H1 (cell line): ENCODE data around the gene TEX101. TPM values are rescaled to one million over a fixed set of nuclear protein-coding genes. Genes with fewer than 3 reads are reported as not detected.
"Not testable (repeated sequence)": the region's sequence is repeated elsewhere in the genome, so short reads cannot be mapped to it uniquely, and the experiment has no call there.

Experiments
- CTCF ChIA-PET: fragments of 300-600 bp; sonication (Branson Sonifier 250); formaldehyde crosslinking; loops from one replicate; lab custom pipeline; 2021; ENCODE audit not compliant: partially characterized antibody; lab: Charles Lee
- POLR2A ChIA-PET: fragments of 300-600 bp; sonication (Branson Sonifier 250); formaldehyde crosslinking; loops from one replicate; lab custom pipeline; 2021; ENCODE audit warnings: inconsistent platforms; ENCODE audit not compliant: partially characterized antibody; lab: Charles Lee
- DNase-seq, 2 experiments: peaks; one replicate each; pipeline versions ENCODE4 v3.0.0 to v3.0.0-alpha.2; 2010 to 2022; ENCODE audit warnings: low spot score in 2 of 2, low read depth in 1 of 2, mixed read lengths in 1 of 2
- FAIRE-seq: peaks from 2 replicates; lab custom pipeline; 2011; peaks lifted over from hg19 to GRCh38; lab: Jason Lieb, UNC
- H2AFZ ChIP-seq: 2 replicates; pipeline ENCODE4 v1.8.1; 2012; ENCODE audit warnings: low read length, inconsistent platforms
- H2AK5ac ChIP-seq: 2 replicates; pipeline ENCODE4 v1.6.1; 2013; ENCODE audit warnings: low read depth, low read length
- H2BK120ac ChIP-seq: replicated peaks from 2 replicates; pipeline ENCODE3; 2013; ENCODE audit warnings: low read depth, low read length, inconsistent platforms
- H2BK12ac ChIP-seq: 2 replicates; pipeline ENCODE4 v1.6.1; 2013; ENCODE audit warnings: low read depth, low read length
- H2BK15ac ChIP-seq: 2 replicates; pipeline ENCODE4 v1.6.1; 2013; ENCODE audit warnings: low read length
- H2BK20ac ChIP-seq: 2 replicates; pipeline ENCODE4 v1.6.1; 2013; ENCODE audit warnings: low read length
- H2BK5ac ChIP-seq: 2 replicates; pipeline ENCODE4 v1.6.1; 2013; ENCODE audit warnings: low read depth, low read length
- H3K14ac ChIP-seq: 2 replicates; pipeline ENCODE4 v1.6.1; 2013; ENCODE audit warnings: inconsistent platforms; ENCODE audit not compliant: insufficient read length
- H3K18ac ChIP-seq: 2 replicates; pipeline ENCODE4 v1.6.1; 2013; ENCODE audit warnings: low read length; ENCODE audit errors: extremely low read depth
- H3K23ac ChIP-seq: 2 replicates; pipeline ENCODE4 v1.6.1; 2013; ENCODE audit warnings: inconsistent platforms; ENCODE audit not compliant: insufficient read length
- H3K23me2 ChIP-seq: 2 replicates; pipeline ENCODE4 v1.6.1; 2013; ENCODE audit warnings: low read depth, low read length
- H3K27ac ChIP-seq: 2 replicates; pipeline ENCODE4 v1.6.1; 2011; ENCODE audit warnings: low read depth, low read length, inconsistent platforms
- H3K27me3 ChIP-seq, 4 experiments: replicated peaks in 1 of 4; 1 replicate in 1 of 4; 2 replicates in 3 of 4; pipeline versions ENCODE4 v1.6.1 to v1.8.1; 2011 to 2013; ENCODE audit warnings: low read length in 3 of 4, mild to moderate bottlenecking in 3 of 4, inconsistent platforms in 2 of 4, mixed read lengths in 2 of 4, moderate library complexity in 1 of 4; ENCODE audit not compliant: control insufficient read depth in 3 of 4, insufficient read depth in 3 of 4; ENCODE audit errors: extremely low read depth in 1 of 4
- H3K36me3 ChIP-seq, 4 experiments: 2 replicates each; pipeline versions ENCODE4 v1.6.1 to v1.8.1; 2011 to 2013; ENCODE audit warnings: mild to moderate bottlenecking in 4 of 4, low read length in 3 of 4, moderate library complexity in 2 of 4, control low read depth in 1 of 4, inconsistent platforms in 1 of 4; ENCODE audit not compliant: insufficient read depth in 4 of 4, control insufficient read depth in 2 of 4
- H3K4ac ChIP-seq: replicated peaks from 2 replicates; pipeline ENCODE3; 2013; ENCODE audit warnings: low read length, low read depth, mixed read lengths, inconsistent platforms; ENCODE audit not compliant: insufficient read length
- H3K4me1 ChIP-seq, 4 experiments: replicated peaks in 1 of 4; 1 replicate in 1 of 4; 2 replicates in 3 of 4; pipeline versions ENCODE4 v1.6.1 to v1.8.1; 2011 to 2013; ENCODE audit warnings: low read length in 3 of 4, inconsistent platforms in 2 of 4, mixed read lengths in 1 of 4; ENCODE audit not compliant: insufficient read depth in 4 of 4, control insufficient read depth in 3 of 4
- H3K4me2 ChIP-seq, 2 experiments: 2 replicates each; pipeline versions ENCODE4 v1.6.1 to v1.8.1; 2011 to 2013; ENCODE audit warnings: low read depth in 2 of 2, low read length in 2 of 2, control low read depth in 1 of 2, inconsistent platforms in 1 of 2, mild to moderate bottlenecking in 1 of 2; ENCODE audit not compliant: insufficient read depth in 1 of 2
- H3K4me3 ChIP-seq, 4 experiments: fragments of 200-600, 300-600 bp in 1 of 4; sonication (generic), shearing (Covaris generic), sonication (Bioruptor Twin) in 1 of 4; 2 replicates each; pipeline versions ENCODE4 v1.5.1 to v1.8.1; 2011 to 2016; ENCODE audit warnings: low read length in 4 of 4, low read depth in 3 of 4, control low read depth in 2 of 4, inconsistent platforms in 2 of 4, mild to moderate bottlenecking in 2 of 4, mixed read lengths in 1 of 4, moderate library complexity in 1 of 4; ENCODE audit not compliant: insufficient read depth in 2 of 4; ENCODE audit errors: extremely low read depth in 1 of 4
- H3K56ac ChIP-seq: replicated peaks from 2 replicates; pipeline ENCODE3; 2013; ENCODE audit warnings: low read depth, mild to moderate bottlenecking, mixed read lengths, low read length, inconsistent platforms; ENCODE audit not compliant: insufficient read length
- H3K79me1 ChIP-seq: 2 replicates; pipeline ENCODE4 v1.6.1; 2013; ENCODE audit warnings: low read depth, low read length, control low read depth
- H3K79me2 ChIP-seq, 2 experiments: 2 replicates each; pipeline versions ENCODE4 v1.6.1 to v1.8.1; 2012 to 2013; ENCODE audit warnings: low read length in 2 of 2, mild to moderate bottlenecking in 2 of 2, inconsistent platforms in 1 of 2; ENCODE audit not compliant: insufficient read depth in 2 of 2, control insufficient read depth in 1 of 2
- H3K9ac ChIP-seq, 4 experiments: replicated peaks in 1 of 4; 1 replicate in 1 of 4; 2 replicates in 3 of 4; pipeline versions ENCODE4 v1.6.1 to v1.8.1; 2011 to 2013; ENCODE audit warnings: low read depth in 3 of 4, low read length in 3 of 4, control low read depth in 2 of 4, mild to moderate bottlenecking in 2 of 4, moderate library complexity in 2 of 4, inconsistent platforms in 1 of 4; ENCODE audit errors: extremely low read depth in 1 of 4
- H3K9me3 ChIP-seq, 2 experiments: 2 replicates each; pipeline versions ENCODE4 v1.6.1 to v1.8.1; 2012 to 2013; ENCODE audit warnings: mild to moderate bottlenecking in 2 of 2, moderate library complexity in 2 of 2, control low read depth in 1 of 2, inconsistent platforms in 1 of 2, low read depth in 1 of 2, low read length in 1 of 2, mixed read lengths in 1 of 2; ENCODE audit not compliant: insufficient read depth in 2 of 2
- H4K20me1 ChIP-seq, 2 experiments: replicated peaks in 1 of 2; 2 replicates each; pipeline versions ENCODE3 to v1.8.1; 2011 to 2013; ENCODE audit warnings: inconsistent platforms in 2 of 2, low read length in 2 of 2, mild to moderate bottlenecking in 1 of 2; ENCODE audit not compliant: insufficient read depth in 2 of 2, control insufficient read depth in 1 of 2
- H4K5ac ChIP-seq: 2 replicates; pipeline ENCODE4 v1.6.1; 2013; ENCODE audit warnings: low read length, low read depth, mixed read lengths, inconsistent platforms; ENCODE audit not compliant: insufficient read length
- H4K8ac ChIP-seq: 2 replicates; pipeline ENCODE4 v1.8.0; 2013; ENCODE audit warnings: mild to moderate bottlenecking, moderate library complexity, low read length, inconsistent platforms; ENCODE audit not compliant: insufficient read depth; ENCODE audit errors: extremely low read depth
- H4K91ac ChIP-seq: replicated peaks from 2 replicates; pipeline ENCODE3; 2013; ENCODE audit warnings: low read length, mixed read lengths, inconsistent platforms; ENCODE audit not compliant: insufficient read length
- WGBS, 2 experiments: shearing (Covaris generic) in 1 of 2; methylation state at CpG; one replicate each; pipeline versions ENCODE4 v1.1.6 to v1.1.7; 2013 to 2015; ENCODE audit warnings: low lambda C conversion rate in 2 of 2, mixed read lengths in 2 of 2, inconsistent platforms in 1 of 2, low coverage in 1 of 2, missing lambda C conversion rate in 1 of 2; ENCODE audit not compliant: insufficient replicate concordance in 2 of 2, insufficient coverage in 1 of 2, insufficient read length in 1 of 2; ENCODE audit errors: extremely low coverage in 1 of 2, missing lambda C conversion rate in 1 of 2; 5-methylcytosine and 5-hydroxymethylcytosine counted together
- polyA plus RNA-seq, 7 experiments: library from polyadenylated mRNA; depleted of rRNA in 3 of 7; stranded (reverse) in 5 of 7; unstranded in 2 of 7; fragments of >200 nt in 5 of 7; fragments of 200-250 nt in 2 of 7; gene quantifications; 1 replicate in 5 of 7; 2 replicates in 1 of 7; 4 replicates in 1 of 7; pipeline versions ENCODE4 v1.2.1 to v1.2.3, GENCODE V29; 2011 to 2013; ENCODE audit warnings: missing spikeins in 2 of 7, mixed read lengths in 2 of 7
- total RNA-seq: library from RNA; stranded (reverse); fragmentation: NEBNext Ultra II Directional; extraction: Animal tissue kit (Norgen Biotek cat#: 25700); gene quantifications from 2 replicates; pipeline ENCODE4 v1.2.1, GENCODE V29; 2021

TEX101 gene
- total and polyA plus RNA-seq, 2 of the 8 experiments (the other 6 are each of a cell fraction or from before 2014, with no cell fraction given) = 0.12 TPM; not detected in 1

DNA sequence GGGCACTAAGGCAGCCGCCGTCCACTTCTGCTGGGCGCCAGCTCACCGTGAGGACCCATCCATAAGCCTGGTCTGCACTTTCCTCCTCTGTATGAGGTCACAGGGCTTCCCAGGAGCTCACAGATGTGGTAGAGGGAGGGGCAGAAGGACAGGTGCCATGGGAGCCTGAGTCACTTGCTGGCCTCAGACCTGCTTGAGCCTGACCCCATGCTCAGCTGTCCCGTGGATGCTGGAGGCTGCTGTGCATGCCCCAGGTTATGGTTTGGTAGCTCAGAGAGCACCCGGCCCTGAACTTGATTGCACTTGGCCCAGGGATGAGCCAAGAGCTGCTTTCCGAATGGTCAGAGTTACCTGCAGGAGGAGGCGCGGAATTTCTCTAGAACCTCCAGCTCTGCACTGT, 49.0 kb upstream of the TEX101 start:
- H3K23ac ChIP-seq, FAIRE-seq, H3K36me3 ChIP-seq, H2AK5ac ChIP-seq, H2BK12ac ChIP-seq, H3K23me2 ChIP-seq, H2BK120ac ChIP-seq, H4K20me1 ChIP-seq, H3K14ac ChIP-seq, H3K9ac ChIP-seq, H3K79me2 ChIP-seq, H3K9me3 ChIP-seq, H3K4ac ChIP-seq, H2BK15ac ChIP-seq, H2AFZ ChIP-seq, H4K91ac ChIP-seq, H3K27me3 ChIP-seq, H4K5ac ChIP-seq, POLR2A ChIA-PET, H4K8ac ChIP-seq, H2BK5ac ChIP-seq, H2BK20ac ChIP-seq, H3K27ac ChIP-seq, H3K4me1 ChIP-seq, DNase-seq, H3K4me2 ChIP-seq, H3K56ac ChIP-seq, CTCF ChIA-PET, H3K18ac ChIP-seq, H3K4me3 ChIP-seq, H3K79me1 ChIP-seq: not testable (repeated sequence)
- WGBS, 2 experiments = 88% methylated on average over 5 of the region's 9 CpGs; no CpG with 5 or more reads in 1 of the 2 experiments
